ENCODE measurements around the gene PDIK1L.
A peak's percentile ranks its signal among the peaks of the same experiment; 100 is the strongest.

PDIK1L gene

DNA sequence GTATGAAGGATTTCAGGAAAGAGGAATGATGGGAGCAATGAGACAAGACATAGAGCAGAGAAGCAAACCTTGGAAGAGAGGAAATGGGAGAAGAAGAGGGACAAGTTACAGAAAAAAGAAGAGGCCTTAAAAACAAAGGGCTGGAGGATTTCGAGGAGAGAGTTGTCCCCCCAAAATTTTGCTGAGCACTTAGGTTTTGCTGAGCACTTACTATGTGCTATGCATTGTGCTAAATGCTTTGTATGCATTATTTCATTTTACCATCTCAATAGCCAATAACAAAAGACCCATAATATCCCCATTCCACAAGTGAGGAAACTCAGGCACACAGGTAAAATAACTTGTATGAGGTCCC lies 41.7 kb upstream of the PDIK1L start:
- DNase-seq, result no peak
- Histone ChIP-seq H2BK5ac (ENCODE audit: low read length) (no peak overlapping the region), H3K4me1 (ENCODE audit: control insufficient read depth, low read depth, low read length) (peaks cover 9% of the 10 kb centered on the region), H4K5ac (ENCODE audit: low read length) (no peak overlapping the region), H4K8ac (ENCODE audit: low read depth, low read length) (no peak overlapping the region), H3K79me2 (ENCODE audit: control insufficient read depth, insufficient read depth, low read length) (no peaks in the 10 kb centered on the region), H3K23ac (ENCODE audit: low read length) (no peak overlapping the region), H3K79me1 (ENCODE audit: low read length) (no peaks in the 10 kb centered on the region), H3K27me3 (ENCODE audit: insufficient read depth, low read length, poor library complexity) (no peaks in the 10 kb centered on the region), H3K27ac (ENCODE audit: low read depth, low read length) (no peak overlapping the region), H3K36me3 (ENCODE audit: control insufficient read depth, insufficient read depth, low read length) (no peaks in the 10 kb centered on the region), H3K4me3 (ENCODE audit: low read length) (no peak overlapping the region), H2BK15ac (replicated peaks; ENCODE audit: low read depth) (no peak overlapping the region), H2BK120ac (ENCODE audit: low read depth, low read length) (no peak overlapping the region), H3K4me2 (ENCODE audit: low read length) (no peak overlapping the region), H2AK5ac (ENCODE audit: low read length) (no peak overlapping the region), H3K9ac (ENCODE audit: low read length) (no peak overlapping the region), H3K4ac (ENCODE audit: low read depth, low read length) (no peak overlapping the region), H3K56ac (ENCODE audit: low read length) (no peak overlapping the region), H3K18ac (ENCODE audit: low read length) (no peak overlapping the region)
- no CpG with 5 or more reads among the region's 1 CpG for WGBS (ENCODE audit: extremely low coverage, insufficient coverage, low lambda C conversion rate)

DNA sequence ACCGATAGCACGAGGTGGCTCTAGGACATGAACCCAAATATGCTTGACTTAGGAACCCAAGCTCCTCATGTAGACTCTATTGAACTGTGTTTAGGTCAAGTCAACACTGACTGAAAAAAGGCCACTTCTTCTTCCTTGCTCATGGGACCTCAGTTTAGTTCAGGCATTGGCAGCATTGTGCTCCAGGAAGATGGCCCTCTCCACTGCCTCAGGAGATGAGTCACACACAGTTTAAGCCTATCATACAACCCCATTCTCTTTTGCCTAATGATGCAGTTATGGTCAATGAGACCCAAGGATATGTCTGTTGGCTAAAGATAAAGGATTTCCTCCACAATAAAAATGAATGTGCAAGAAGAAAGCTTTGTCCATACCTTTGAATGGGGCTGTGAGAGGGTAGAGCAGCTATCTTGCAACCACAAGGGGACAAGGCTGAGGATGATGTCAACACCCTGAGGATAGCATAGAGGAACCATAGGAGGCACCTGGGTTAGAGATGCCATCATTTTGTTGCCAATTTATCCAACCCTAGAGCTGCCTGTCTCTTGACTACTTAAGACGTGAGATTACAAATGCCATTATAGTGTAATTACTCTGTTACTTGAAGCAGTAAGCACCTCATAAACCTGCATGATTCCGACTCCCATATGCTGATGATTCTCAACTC lies 41.2 kb upstream of the PDIK1L start:
- H2BK120ac ChIP-seq (ENCODE audit: low read depth, low read length), result no peak overlapping the region
- H2BK5ac ChIP-seq (ENCODE audit: low read length), result no peak overlapping the region
- H3K18ac ChIP-seq (ENCODE audit: low read length), result no peak overlapping the region
- no peak overlapping the region for H3K4ac ChIP-seq (ENCODE audit: low read depth, low read length)
- H3K79me2 ChIP-seq (ENCODE audit: control insufficient read depth, insufficient read depth, low read length), result no peaks in the 10 kb centered on the region
- no peaks in the 10 kb centered on the region for H3K79me1 ChIP-seq (ENCODE audit: low read length)
- no peak overlapping the region for H3K27ac ChIP-seq (ENCODE audit: low read depth, low read length)
- H2BK15ac ChIP-seq (replicated peaks; ENCODE audit: low read depth), result no peak overlapping the region
- H3K4me3 ChIP-seq (ENCODE audit: low read length), result no peak overlapping the region
- no peak overlapping the region for H4K5ac ChIP-seq (ENCODE audit: low read length)
- no peak for DNase-seq
- H4K8ac ChIP-seq (ENCODE audit: low read depth, low read length), result no peak overlapping the region
- H3K36me3 ChIP-seq (ENCODE audit: control insufficient read depth, insufficient read depth, low read length), result no peaks in the 10 kb centered on the region
- no peak overlapping the region for H3K56ac ChIP-seq (ENCODE audit: low read length)
- WGBS (ENCODE audit: extremely low coverage, insufficient coverage, low lambda C conversion rate), result no CpG with 5 or more reads among the region's 4 CpGs
- no peak overlapping the region for H2AK5ac ChIP-seq (ENCODE audit: low read length)
- no peak overlapping the region for H3K9ac ChIP-seq (ENCODE audit: low read length)
- no peak overlapping the region for H3K23ac ChIP-seq (ENCODE audit: low read length)
- H3K4me2 ChIP-seq (ENCODE audit: low read length), result no peak overlapping the region
- peaks cover 9% of the 10 kb centered on the region for H3K4me1 ChIP-seq (ENCODE audit: control insufficient read depth, low read depth, low read length)
- H3K27me3 ChIP-seq (ENCODE audit: insufficient read depth, low read length, poor library complexity), result no peaks in the 10 kb centered on the region

DNA sequence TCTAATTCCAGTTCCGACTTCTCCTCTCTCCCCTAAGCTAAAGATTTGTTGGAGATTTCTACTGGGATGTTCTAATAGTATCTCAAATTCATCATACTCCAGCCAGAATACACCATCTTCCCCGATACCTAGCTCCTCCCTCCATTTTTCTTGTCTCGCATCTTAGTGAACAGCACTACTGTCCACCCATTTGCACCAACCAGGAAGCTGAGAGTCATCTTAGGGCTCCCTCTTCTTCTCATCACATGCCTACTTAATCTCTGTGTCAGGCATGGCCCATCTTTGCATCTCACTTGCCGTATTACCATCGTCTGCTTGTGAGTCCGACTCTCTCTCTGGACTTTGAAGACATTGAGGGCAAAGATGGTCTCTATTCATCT lies 40.7 kb upstream of the PDIK1L start:
- Histone ChIP-seq H2AK5ac (ENCODE audit: low read length) (no peak overlapping the region), H3K18ac (ENCODE audit: low read length) (no peak overlapping the region), H3K4me1 (ENCODE audit: control insufficient read depth, low read depth, low read length) (peaks cover 9% of the 10 kb centered on the region), H3K4ac (ENCODE audit: low read depth, low read length) (no peak overlapping the region), H3K79me1 (ENCODE audit: low read length) (no peaks in the 10 kb centered on the region), H4K8ac (ENCODE audit: low read depth, low read length) (no peak overlapping the region), H3K4me2 (ENCODE audit: low read length) (no peak overlapping the region), H3K79me2 (ENCODE audit: control insufficient read depth, insufficient read depth, low read length) (no peaks in the 10 kb centered on the region), H3K36me3 (ENCODE audit: control insufficient read depth, insufficient read depth, low read length) (no peaks in the 10 kb centered on the region), H3K4me3 (ENCODE audit: low read length) (no peak overlapping the region), H4K5ac (ENCODE audit: low read length) (no peak overlapping the region), H2BK15ac (replicated peaks; ENCODE audit: low read depth) (no peak overlapping the region), H3K56ac (ENCODE audit: low read length) (no peak overlapping the region), H3K27ac (ENCODE audit: low read depth, low read length) (no peak overlapping the region), H2BK120ac (ENCODE audit: low read depth, low read length) (no peak overlapping the region), H3K9ac (ENCODE audit: low read length) (no peak overlapping the region), H3K23ac (ENCODE audit: low read length) (no peak overlapping the region), H3K27me3 (ENCODE audit: insufficient read depth, low read length, poor library complexity) (no peaks in the 10 kb centered on the region), H2BK5ac (ENCODE audit: low read length) (no peak overlapping the region)
- no peak for DNase-seq
- no CpG with 5 or more reads among the region's 6 CpGs for WGBS (ENCODE audit: extremely low coverage, insufficient coverage, low lambda C conversion rate)

DNA sequence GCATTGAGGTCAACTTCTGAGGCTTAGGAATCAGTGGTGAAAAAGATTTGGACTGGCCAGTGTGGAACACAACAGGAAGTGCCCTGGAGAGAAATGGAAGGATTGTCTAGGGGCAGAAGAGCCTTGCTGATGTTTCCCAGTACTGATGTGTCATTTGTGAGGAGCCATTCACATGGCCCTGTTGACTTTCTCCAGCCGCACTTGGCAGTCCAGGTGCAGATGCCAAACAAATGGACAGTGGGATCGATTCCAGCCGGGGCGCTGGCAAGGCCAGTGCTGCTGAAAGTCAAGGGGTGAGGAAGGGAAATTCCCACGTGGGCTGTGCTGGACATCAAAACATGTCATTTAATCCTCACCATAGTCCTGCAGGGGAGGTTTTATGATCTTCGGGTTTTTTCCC lies 39.3 kb upstream of the PDIK1L start:
- no peak for DNase-seq
- H2BK5ac ChIP-seq (ENCODE audit: low read length), result no peak overlapping the region
- WGBS (ENCODE audit: extremely low coverage, insufficient coverage, low lambda C conversion rate), result no CpG with 5 or more reads among the region's 6 CpGs

DNA sequence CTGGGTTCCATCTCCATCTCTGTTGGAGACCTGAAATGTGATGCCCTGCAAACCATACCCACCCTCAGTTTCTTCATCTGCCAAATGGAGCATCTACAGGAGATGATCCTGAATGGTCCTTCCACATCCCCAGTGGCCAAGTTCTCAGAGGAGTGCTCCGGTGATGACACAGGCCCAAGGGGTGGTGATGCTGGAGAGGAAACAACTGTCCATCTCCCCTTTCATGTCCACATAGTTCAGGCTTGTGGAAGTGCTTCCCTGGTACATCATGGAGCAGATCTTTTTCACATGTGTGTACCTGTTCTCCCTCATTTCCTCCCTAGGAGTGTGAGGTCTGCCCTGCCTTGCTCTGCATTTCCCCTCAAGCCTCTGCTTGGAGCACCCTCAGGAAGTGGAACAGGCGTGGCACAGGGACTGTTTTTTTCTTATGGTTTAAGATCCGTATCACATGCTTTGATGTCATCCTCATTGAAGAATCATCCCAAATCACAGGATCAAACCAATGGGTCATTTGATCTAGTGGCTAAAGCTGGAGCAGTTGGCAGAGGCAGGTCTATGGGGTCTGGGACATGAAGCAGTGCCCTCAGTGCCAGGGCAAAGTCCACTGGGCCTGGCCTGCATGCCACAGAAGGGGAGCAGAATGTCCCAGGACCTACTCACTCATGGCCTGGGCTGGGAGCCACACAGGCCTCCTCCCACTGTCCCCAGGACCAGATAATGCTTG lies 36.0 kb upstream of the PDIK1L start:
- WGBS (ENCODE audit: extremely low coverage, insufficient coverage, low lambda C conversion rate), result no CpG with 5 or more reads among the region's 3 CpGs

More for the DNA sequence above, 39.3 kb upstream of the PDIK1L start:
- Histone ChIP-seq H3K9ac (ENCODE audit: low read length) (no peak overlapping the region), H3K4ac (ENCODE audit: low read depth, low read length) (no peak overlapping the region), H4K8ac (ENCODE audit: low read depth, low read length) (no peak overlapping the region), H3K27ac (ENCODE audit: low read depth, low read length) (no peak overlapping the region), H3K4me2 (ENCODE audit: low read length) (no peak overlapping the region), H3K56ac (ENCODE audit: low read length) (no peak overlapping the region), H3K27me3 (ENCODE audit: insufficient read depth, low read length, poor library complexity) (no peaks in the 10 kb centered on the region), H3K79me2 (ENCODE audit: control insufficient read depth, insufficient read depth, low read length) (no peaks in the 10 kb centered on the region), H3K79me1 (ENCODE audit: low read length) (no peaks in the 10 kb centered on the region), H2BK120ac (ENCODE audit: low read depth, low read length) (no peak overlapping the region), H2AK5ac (ENCODE audit: low read length) (no peak overlapping the region), H4K5ac (ENCODE audit: low read length) (no peak overlapping the region), H3K23ac (ENCODE audit: low read length) (no peak overlapping the region), H3K36me3 (ENCODE audit: control insufficient read depth, insufficient read depth, low read length) (no peaks in the 10 kb centered on the region), H2BK15ac (replicated peaks; ENCODE audit: low read depth) (no peak overlapping the region), H3K4me3 (ENCODE audit: low read length) (no peak overlapping the region), H3K4me1 (ENCODE audit: control insufficient read depth, low read depth, low read length) (peaks cover 2% of the 10 kb centered on the region), H3K18ac (ENCODE audit: low read length) (no peak overlapping the region)

More for the DNA sequence above, 36.0 kb upstream of the PDIK1L start:
- no peak overlapping the region for H3K4me2 ChIP-seq (ENCODE audit: low read length)
- H2BK15ac ChIP-seq (replicated peaks; ENCODE audit: low read depth), result no peak overlapping the region
- no peak overlapping the region for H4K5ac ChIP-seq (ENCODE audit: low read length)
- no peaks in the 10 kb centered on the region for H3K79me2 ChIP-seq (ENCODE audit: control insufficient read depth, insufficient read depth, low read length)
- H3K4me3 ChIP-seq (ENCODE audit: low read length), result no peak overlapping the region
- H2BK5ac ChIP-seq (ENCODE audit: low read length), result no peak overlapping the region
- no peak overlapping the region for H3K9ac ChIP-seq (ENCODE audit: low read length)
- no peak overlapping the region for H3K4ac ChIP-seq (ENCODE audit: low read depth, low read length)
- H3K27me3 ChIP-seq (ENCODE audit: insufficient read depth, low read length, poor library complexity), result no peaks in the 10 kb centered on the region
- peak overlapping the region; percentile 27 for H2AK5ac ChIP-seq (ENCODE audit: low read length)
- no peak for DNase-seq
- no peak overlapping the region for H3K56ac ChIP-seq (ENCODE audit: low read length)
- no peaks in the 10 kb centered on the region for H3K36me3 ChIP-seq (ENCODE audit: control insufficient read depth, insufficient read depth, low read length)
- no peak overlapping the region for H4K8ac ChIP-seq (ENCODE audit: low read depth, low read length)
- no peak overlapping the region for H3K18ac ChIP-seq (ENCODE audit: low read length)
- H2BK120ac ChIP-seq (ENCODE audit: low read depth, low read length), result no peak overlapping the region
- H3K23ac ChIP-seq (ENCODE audit: low read length), result no peak overlapping the region
- peaks cover 5% of the 10 kb centered on the region for H3K4me1 ChIP-seq (ENCODE audit: control insufficient read depth, low read depth, low read length)
- H3K27ac ChIP-seq (ENCODE audit: low read depth, low read length), result no peak overlapping the region
- H3K79me1 ChIP-seq (ENCODE audit: low read length), result no peaks in the 10 kb centered on the region

Measured in mesendoderm (in vitro differentiated cells).